Pancreas (tissue), 10 donors: Measurements from ENCODE around the gene NOX5. TPM values are rescaled to one million over a fixed set of nuclear protein-coding genes. Genes with fewer than 3 reads are reported as not detected.

Experiments
- ATAC-seq, 4 donors: fragments of 200-7000 bp; cut with Tn5 transposase; one replicate each; pipeline versions ENCODE4 v1.8.0 to v1.9.1; 2020; ENCODE audit warnings: mild to moderate bottlenecking in 4 of 4, moderate library complexity in 4 of 4
- DNase-seq, 6 donors: peaks; one replicate each; pipeline ENCODE4 v3.0.0-alpha.2; 2020
- FAIRE-seq: peaks from 2 replicates; lab custom pipeline; 2012; peaks lifted over from hg19 to GRCh38; lab: Jason Lieb, UNC
- H3K27ac ChIP-seq, 4 donors: fragments of 200-600 bp; sonication (generic); 1 replicate in 3 of 4; 2 replicates in 1 of 4; pipeline versions ENCODE4 v1.5.0 to v1.8.0; 2020
- H3K27me3 ChIP-seq, 4 donors: fragments of 200-600 bp; one replicate each; pipeline ENCODE4 v1.8.0; 2021
- H3K36me3 ChIP-seq, 3 donors: fragments of 200-600 bp; sonication (generic) in 1 of 3; one replicate each; pipeline versions ENCODE4 v1.5.0 to v1.8.0; 2020 to 2021
- H3K4me1 ChIP-seq, 3 donors: fragments of 200-600 bp; one replicate each; pipeline ENCODE4 v1.8.0; 2021
- H3K4me3 ChIP-seq, 4 donors: fragments of 200-600 bp; sonication (generic) in 2 of 4; one replicate each; pipeline versions ENCODE4 v1.5.0 to v1.8.0; 2020 to 2021
- H3K9me3 ChIP-seq, 4 donors: fragments of 200-600 bp; one replicate each; pipeline ENCODE4 v1.8.0; 2021
- CTCF ChIP-seq, 4 donors: fragments of 200-600 bp; sonication (generic) in 3 of 4; IDR thresholded peaks; one replicate each; pipeline versions ENCODE4 v1.5.0 to v1.8.0; 2021; ENCODE audit warnings: antibody characterized with exemption in 4 of 4
- WGBS, 2 donors: extraction: QIAGEN DNeasy Blood & Tissue Kit; methylation state at CpG; one replicate each; pipeline ENCODE4 v1.1.7; 2013; 5-methylcytosine and 5-hydroxymethylcytosine counted together
- intact Hi-C, 3 donors: fragments of 100-400 bp; cut with DNase I; formaldehyde crosslinking; loops; one replicate each; pipeline versions ENCODE4 v1.11.1 to v1.14.2; 2022
- polyA plus RNA-seq, 2 donors: library from polyadenylated mRNA; stranded (reverse); fragments of 200-250 nt; gene quantifications; one replicate each; pipeline ENCODE4 v1.2.3, GENCODE V29; 2013
- total RNA-seq, 6 donors: library from RNA; stranded (reverse); fragmentation: NEBNext Ultra II Directional in 4 of 6; extraction: Animal tissue kit (Norgen Biotek cat#: 25700) in 4 of 6; gene quantifications; one replicate each; pipeline versions ENCODE4 v1.2.1 to v1.2.4, GENCODE V29; 2021 to 2023
- donor health status: healthy with polysubstance abuse.
- donor health status: DM: no; HTN: no; CAD: no; lungs with moderate emphysema.
- donor health status: DM: no; HTN: no; CAD: no.
- donor health status: control.
- donor health status: control.
- donor health status: Bipolar disorder and iron deficiency.
- donor health status: DM: yes; HTN: yes; CAD: no.
- donor health status: DM: no; HTN: no; CAD: no.
- donor health status: DM: no; HTN: no; CAD: no.
- donor health status: DM: yes; HTN: yes; CAD: no.

NOX5 gene
- total and polyA plus RNA-seq, 8 donors = 0.04 to 0.26 (median 0.12) TPM; not detected in 3

- no peak overlapping the region for H3K4me3 ChIP-seq
- no peaks in the 10 kb centered on the region for H3K4me1 ChIP-seq
- ATAC-seq (no peak), DNase-seq (no peak), FAIRE-seq (no peak)
- H3K36me3 ChIP-seq = no peaks in the 10 kb centered on the region
- no peaks in the 10 kb centered on the region for H3K27me3 ChIP-seq
- 66 to 69% methylated on average over 8 of the region's 8 CpGs for WGBS, 2 donors
- intact Hi-C loops = no loop called here
- H3K9me3 ChIP-seq = no peaks in the 10 kb centered on the region
- H3K27ac ChIP-seq = no peak overlapping the region
- TF ChIP-seq CTCF (IDR thresholded peaks at IDR 0.05) = no peak
These were observed 31.3 kb downstream of the NOX5 start for GRCh38 chr15:69045802-69046201.

DNA sequence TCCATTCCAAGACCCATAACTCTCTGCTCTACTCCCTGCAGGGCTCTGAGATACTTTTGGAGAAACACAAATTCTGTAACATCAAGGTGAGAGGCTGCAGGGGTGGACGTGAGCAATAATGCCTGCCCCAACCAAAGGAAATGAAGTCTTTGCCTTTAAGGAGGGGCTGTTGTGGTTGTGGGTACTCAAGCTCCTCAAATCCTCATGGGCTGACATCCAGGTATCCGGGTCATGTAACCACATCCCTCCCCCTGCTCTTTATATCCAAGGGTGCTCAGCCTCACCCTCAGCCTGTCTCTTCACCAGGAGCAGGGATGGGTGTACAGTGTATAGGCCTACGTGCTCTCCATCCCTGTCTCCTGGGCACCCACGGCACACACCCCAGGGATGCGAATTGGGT, 32.3 kb downstream of the NOX5 start:
- no peaks in the 10 kb centered on the region for H3K36me3 ChIP-seq
- no peaks in the 10 kb centered on the region for H3K27me3 ChIP-seq
- H3K9me3 ChIP-seq = no peaks in the 10 kb centered on the region
- intact Hi-C loops = no loop called here
- FAIRE-seq (no peak), ATAC-seq (no peak), DNase-seq (no peak)
- 70 to 77% methylated on average over 5 of the region's 5 CpGs for WGBS, 2 donors
- H3K4me1 ChIP-seq = no peaks in the 10 kb centered on the region
- TF ChIP-seq CTCF (IDR thresholded peaks at IDR 0.05) = no peak
- H3K27ac ChIP-seq = no peak overlapping the region
- no peak overlapping the region for H3K4me3 ChIP-seq

DNA sequence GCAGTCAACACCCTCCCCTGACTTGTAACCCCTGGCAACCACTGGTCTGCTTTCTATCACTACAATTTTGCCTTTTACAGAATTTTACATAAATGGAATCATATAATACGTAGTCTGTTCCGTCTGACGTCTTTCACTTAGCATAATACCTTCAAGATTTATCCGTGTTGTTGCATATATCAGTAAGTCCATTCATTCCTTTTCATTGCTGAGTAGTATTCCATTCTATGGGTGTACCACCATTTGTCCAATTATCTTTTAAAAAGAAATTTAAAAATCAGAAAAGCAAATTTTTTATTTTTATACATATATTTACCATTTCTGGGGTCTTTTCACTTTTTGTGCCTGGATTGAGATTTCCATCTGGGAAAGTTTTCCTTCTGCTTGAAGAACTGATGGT, 35.5 kb downstream of the NOX5 start:
- FAIRE-seq = no peak
- 87 to 91% methylated on average over 4 of the region's 4 CpGs for WGBS, 2 donors

DNA sequence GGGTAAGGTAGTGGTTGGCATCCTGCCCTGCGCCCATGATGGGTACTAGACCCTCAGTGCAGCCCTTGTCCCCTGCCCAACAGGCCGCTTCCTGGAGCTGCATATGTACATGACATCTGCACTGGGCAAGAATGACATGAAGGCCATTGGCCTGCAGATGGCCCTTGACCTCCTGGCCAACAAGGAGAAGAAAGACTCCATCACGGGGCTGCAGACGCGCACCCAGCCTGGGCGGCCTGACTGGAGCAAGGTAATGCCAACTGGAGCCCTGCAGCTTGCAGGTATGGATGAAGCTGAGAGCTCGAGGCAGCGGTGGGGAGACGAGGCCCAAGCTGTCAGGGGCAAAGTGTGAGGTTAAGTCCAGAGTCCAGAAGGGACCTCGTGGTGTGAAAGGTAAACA, 40.8 kb downstream of the NOX5 start:
- Histone ChIP-seq H3K36me3 (no peaks in the 10 kb centered on the region), H3K27me3 (no peaks in the 10 kb centered on the region), H3K9me3 (no peaks in the 10 kb centered on the region), H3K4me1 (no peaks in the 10 kb centered on the region), H3K27ac (no peak overlapping the region), H3K4me3 (no peak overlapping the region)
- no peak for FAIRE-seq
- intact Hi-C loops = loop anchor here in 2 of 3 donors (5.0 to 10.0 kb wide), 4 partner anchors 180 to 342 kb away; no protein-coding TSS in a partner anchor
- DNase-seq = no peak
- TF ChIP-seq CTCF (IDR thresholded peaks at IDR 0.05) = no peak
- no peak for ATAC-seq
- 80 to 86% methylated on average over 10 of the region's 10 CpGs for WGBS, 2 donors

More for the DNA sequence above, 35.5 kb downstream of the NOX5 start:
- DNase-seq (no peak), ATAC-seq (no peak)
- no peaks in the 10 kb centered on the region for H3K4me1 ChIP-seq
- H3K27ac ChIP-seq = no peak overlapping the region
- TF ChIP-seq CTCF (IDR thresholded peaks at IDR 0.05) = no peak
- no peak overlapping the region for H3K4me3 ChIP-seq
- intact Hi-C loops = loop anchor here in 2 of 3 donors (10.0 kb wide), 2 partner anchors 185 to 345 kb away; no protein-coding TSS in a partner anchor
- H3K36me3 ChIP-seq = no peaks in the 10 kb centered on the region
- no peaks in the 10 kb centered on the region for H3K27me3 ChIP-seq
- H3K9me3 ChIP-seq = no peaks in the 10 kb centered on the region

- H3K9me3 ChIP-seq = no peaks in the 10 kb centered on the region
- no peaks in the 10 kb centered on the region for H3K36me3 ChIP-seq
- DNase-seq (no peak), ATAC-seq (no peak), FAIRE-seq (no peak)
- TF ChIP-seq CTCF (IDR thresholded peaks at IDR 0.05) = no peak
- no peak overlapping the region for H3K4me3 ChIP-seq
- 28 to 33% methylated on average over 3 of the region's 3 CpGs for WGBS, 2 donors
- H3K4me1 ChIP-seq = no peaks in the 10 kb centered on the region
- intact Hi-C loops = loop anchor here in 2 of 3 donors (5.0 to 10.0 kb wide), 4 partner anchors 178 to 341 kb away; no protein-coding TSS in a partner anchor
- H3K27ac ChIP-seq = no peak overlapping the region
- no peaks in the 10 kb centered on the region for H3K27me3 ChIP-seq
These were observed 41.9 kb downstream of the NOX5 start for GRCh38 chr15:69056365-69056764.
